Measurements from ENCODE around the gene EPYC. TPM values are rescaled to one million over a fixed set of nuclear protein-coding genes. Genes with fewer than 3 reads are reported as not detected.

The EPYC gene
- total RNA-seq, 1 donor from 2014 or later, result not detected

- H3K27me3 Mint-ChIP-seq (ENCODE audit: unreplicated experiment), result peaks cover 2% of the 10 kb centered on the region
- no peaks in the 10 kb centered on the region for H3K36me3 Mint-ChIP-seq (ENCODE audit: low read depth, unreplicated experiment)
- no peaks in the 10 kb centered on the region for H3K9me3 Mint-ChIP-seq (ENCODE audit: unreplicated experiment)
- H3K4me1 Mint-ChIP-seq (ENCODE audit: unreplicated experiment), result peaks cover 10% of the 10 kb centered on the region
- no peak for DNase-seq (ENCODE audit: low spot score)
- no peak overlapping the region for H3K4me3 Mint-ChIP-seq (ENCODE audit: unreplicated experiment)
- no peak overlapping the region for H3K27ac Mint-ChIP-seq (ENCODE audit: unreplicated experiment)
- no peak for TF ChIP-seq CTCF (IDR thresholded peaks at IDR 0.05; ENCODE audit: unreplicated experiment)
These were observed 83.2 kb downstream of the EPYC start for GRCh38 chr12:90921536-90921935.

GRCh38 chr12:90920222-90920621 lies 84.5 kb downstream of the EPYC start:
- no peak overlapping the region for H3K4me3 Mint-ChIP-seq (ENCODE audit: unreplicated experiment)
- H3K9me3 Mint-ChIP-seq (ENCODE audit: unreplicated experiment), result no peaks in the 10 kb centered on the region
- peaks cover 2% of the 10 kb centered on the region for H3K27me3 Mint-ChIP-seq (ENCODE audit: unreplicated experiment)
- H3K36me3 Mint-ChIP-seq (ENCODE audit: low read depth, unreplicated experiment), result no peaks in the 10 kb centered on the region
- TF ChIP-seq CTCF (IDR thresholded peaks at IDR 0.05; ENCODE audit: unreplicated experiment), result no peak
- H3K27ac Mint-ChIP-seq (ENCODE audit: unreplicated experiment), result no peak overlapping the region
- H3K4me1 Mint-ChIP-seq (ENCODE audit: unreplicated experiment), result peaks cover 10% of the 10 kb centered on the region
- no peak for DNase-seq (ENCODE audit: low spot score)

- Mint-ChIP-seq H3K27me3 (ENCODE audit: unreplicated experiment) (no peaks in the 10 kb centered on the region), H3K4me3 (ENCODE audit: unreplicated experiment) (no peak overlapping the region), H3K4me1 (ENCODE audit: unreplicated experiment) (no peaks in the 10 kb centered on the region), H3K9me3 (ENCODE audit: unreplicated experiment) (no peaks in the 10 kb centered on the region), H3K27ac (ENCODE audit: unreplicated experiment) (no peak overlapping the region), H3K36me3 (ENCODE audit: low read depth, unreplicated experiment) (no peaks in the 10 kb centered on the region)
- no peak for DNase-seq (ENCODE audit: low spot score)
- no peak for TF ChIP-seq CTCF (IDR thresholded peaks at IDR 0.05; ENCODE audit: unreplicated experiment)
These were observed 87.3 kb downstream of the EPYC start for GRCh38 chr12:90917431-90917830.

GRCh38 chr12:90916516-90916915 lies 88.3 kb downstream of the EPYC start:
- DNase-seq (ENCODE audit: low spot score), result no peak
- H3K36me3 Mint-ChIP-seq (ENCODE audit: low read depth, unreplicated experiment), result no peaks in the 10 kb centered on the region
- H3K27ac Mint-ChIP-seq (ENCODE audit: unreplicated experiment), result no peak overlapping the region

GRCh38 chr12:90915353-90915752 lies 89.4 kb downstream of the EPYC start:
- no peak overlapping the region for H3K4me3 Mint-ChIP-seq (ENCODE audit: unreplicated experiment)
- H3K9me3 Mint-ChIP-seq (ENCODE audit: unreplicated experiment), result no peaks in the 10 kb centered on the region
- no peaks in the 10 kb centered on the region for H3K36me3 Mint-ChIP-seq (ENCODE audit: low read depth, unreplicated experiment)
- H3K27me3 Mint-ChIP-seq (ENCODE audit: unreplicated experiment), result no peaks in the 10 kb centered on the region
- no peak for DNase-seq (ENCODE audit: low spot score)
- no peaks in the 10 kb centered on the region for H3K4me1 Mint-ChIP-seq (ENCODE audit: unreplicated experiment)
- no peak for TF ChIP-seq CTCF (IDR thresholded peaks at IDR 0.05; ENCODE audit: unreplicated experiment)
- H3K27ac Mint-ChIP-seq (ENCODE audit: unreplicated experiment), result no peak overlapping the region

More at GRCh38 chr12:90916516-90916915, 88.3 kb downstream of the EPYC start:
- Mint-ChIP-seq H3K4me1 (ENCODE audit: unreplicated experiment) (no peaks in the 10 kb centered on the region), H3K27me3 (ENCODE audit: unreplicated experiment) (no peaks in the 10 kb centered on the region), H3K9me3 (ENCODE audit: unreplicated experiment) (no peaks in the 10 kb centered on the region), H3K4me3 (ENCODE audit: unreplicated experiment) (no peak overlapping the region)
- no peak for TF ChIP-seq CTCF (IDR thresholded peaks at IDR 0.05; ENCODE audit: unreplicated experiment)

Other genes starting within 250 kb of the EPYC start
- not detected for gene CCER1, start 49.8 kb downstream of the EPYC start, total RNA-seq (ENCODE audit: unreplicated experiment)
- gene KERA, start 53.1 kb upstream of the EPYC start, total RNA-seq (ENCODE audit: unreplicated experiment), result not detected
- 0.18 TPM for gene LUM, start 106.5 kb upstream of the EPYC start, total RNA-seq (ENCODE audit: unreplicated experiment)
- gene DCN, start 177.8 kb upstream of the EPYC start, total RNA-seq (ENCODE audit: unreplicated experiment), result not detected